Inferior parietal cortex (tissue), 1 donor: ENCODE measurements around the gene TUBA1A.
"Not testable (repeated sequence)": the region's sequence is repeated elsewhere in the genome, so short reads cannot be mapped to it uniquely, and the experiment has no call there.

Source experiments
- DNase-seq: peaks from one replicate; pipeline ENCODE4 v3.0.0-alpha.2; 2016; ENCODE audit errors: extremely low spot score

TUBA1A gene

DNA sequence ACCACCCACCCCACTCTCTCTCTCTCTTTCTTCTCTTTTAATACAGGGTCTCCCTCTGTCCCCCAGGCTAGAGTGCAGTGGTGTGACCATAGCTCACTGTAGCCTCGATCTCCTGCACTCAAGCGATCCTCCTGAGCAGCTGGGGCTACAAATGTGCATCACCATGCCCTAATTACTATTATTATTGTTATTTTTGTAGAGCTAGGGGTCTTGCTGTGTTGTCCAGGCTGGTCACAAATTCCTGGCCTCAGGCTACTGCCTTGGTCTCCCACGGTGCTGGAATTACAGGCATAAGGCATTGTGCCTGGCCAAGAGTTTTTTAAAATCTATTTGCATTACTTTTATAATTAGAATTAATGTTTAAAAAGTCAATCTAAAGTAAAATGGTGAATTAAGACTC is 34.7 kb downstream of the TUBA1A start:
- DNase-seq, result no peak

DNA sequence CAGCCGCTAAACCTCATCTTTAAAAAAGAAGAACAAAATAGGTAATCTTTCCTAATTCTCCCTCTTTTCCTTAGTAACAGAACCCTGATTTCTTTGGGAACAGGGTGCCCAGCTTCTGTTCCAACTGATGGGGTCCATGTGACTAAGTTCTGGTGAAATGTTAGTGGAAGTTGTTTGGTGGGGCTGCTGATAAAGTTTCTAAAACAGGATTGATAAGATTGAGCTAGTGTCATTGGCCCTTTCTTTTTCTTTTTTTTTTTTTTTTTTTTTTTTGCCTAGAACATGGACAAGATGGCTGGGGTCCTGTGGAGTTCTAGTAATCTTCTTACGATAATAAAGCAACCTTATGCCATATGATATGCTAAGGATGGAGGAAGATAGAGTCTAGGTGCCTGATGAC is 41.5 kb downstream of the TUBA1A start:
- no peak for DNase-seq

DNA sequence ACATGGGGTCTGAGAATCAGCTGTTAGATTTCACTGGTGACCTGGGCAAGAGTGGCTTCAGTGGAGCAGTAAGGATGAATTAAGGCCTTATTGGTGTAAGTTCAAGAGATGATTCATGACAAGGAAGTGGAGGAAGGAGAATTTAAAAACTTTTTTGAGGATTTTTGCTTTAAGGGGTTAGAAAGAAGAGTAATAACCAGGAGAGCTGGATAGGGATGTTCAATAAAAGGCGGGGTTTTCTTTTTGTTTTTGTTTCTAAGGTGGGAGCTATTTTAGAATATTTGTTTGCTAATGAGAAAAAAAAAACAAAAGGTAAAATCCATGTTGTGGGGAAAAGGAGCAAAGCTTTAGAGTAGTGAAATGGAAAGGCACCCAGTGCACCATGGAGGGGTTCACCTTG is 42.5 kb downstream of the TUBA1A start:
- no peak for DNase-seq

DNA sequence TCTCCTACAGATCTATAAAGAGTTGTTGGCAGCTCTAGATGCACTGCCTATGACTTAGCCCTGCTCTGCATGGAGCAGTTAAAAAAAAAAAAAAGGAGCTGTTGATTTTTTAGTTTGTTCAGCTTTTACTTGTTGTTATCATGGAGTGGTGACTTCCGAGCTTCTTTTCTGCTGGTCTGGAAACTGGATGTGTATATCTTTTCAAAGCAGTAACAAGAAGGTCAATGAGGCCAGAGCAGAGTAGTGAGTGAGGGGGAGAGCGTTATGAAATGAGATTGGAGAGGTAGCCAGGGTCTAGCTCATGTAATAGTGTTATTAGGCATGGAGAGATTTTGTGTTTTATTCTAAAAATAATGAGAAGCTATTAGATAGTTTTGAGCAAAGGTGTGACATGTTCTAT is 44.5 kb downstream of the TUBA1A start:
- no peak for DNase-seq

DNA sequence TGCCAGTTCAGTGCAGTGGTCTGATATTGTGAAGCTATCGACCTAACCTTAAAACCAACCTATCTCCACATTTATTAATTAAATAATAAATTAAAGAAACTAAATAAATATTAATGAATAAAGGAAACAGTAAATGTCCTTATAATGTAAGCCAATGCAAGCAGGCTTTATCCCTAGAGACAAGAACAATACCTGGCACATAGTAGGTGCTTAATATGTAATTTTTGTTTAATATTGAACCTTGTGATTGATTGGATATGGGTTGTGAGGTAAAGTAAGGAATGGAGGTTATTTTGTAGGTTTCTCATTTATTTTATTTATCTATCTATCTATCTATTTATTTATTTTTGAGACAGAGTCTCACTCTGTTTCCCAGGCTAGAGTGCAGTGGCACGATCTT is 49.9 kb downstream of the TUBA1A start:
- no peak for DNase-seq

DNA sequence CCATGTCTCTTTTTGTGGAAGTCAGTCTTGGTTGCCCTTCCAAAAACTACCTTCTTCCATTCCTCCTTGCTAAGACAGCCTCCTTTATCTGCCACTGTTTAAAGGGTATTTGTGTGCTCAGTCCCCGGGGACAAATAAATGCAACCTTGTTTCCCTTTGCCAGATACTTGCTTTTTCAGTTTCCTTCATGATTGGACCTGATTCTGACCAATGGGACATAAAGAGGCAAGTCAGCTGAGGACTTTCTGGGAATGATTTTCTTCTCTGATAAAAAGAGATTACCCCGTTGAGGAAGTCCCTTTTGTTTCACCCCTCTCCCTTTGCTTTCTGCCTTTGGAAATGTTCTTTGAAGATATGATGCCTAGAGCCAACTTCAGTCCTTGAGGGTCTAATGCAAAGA is 50.3 kb downstream of the TUBA1A start:
- no peak for DNase-seq

DNA sequence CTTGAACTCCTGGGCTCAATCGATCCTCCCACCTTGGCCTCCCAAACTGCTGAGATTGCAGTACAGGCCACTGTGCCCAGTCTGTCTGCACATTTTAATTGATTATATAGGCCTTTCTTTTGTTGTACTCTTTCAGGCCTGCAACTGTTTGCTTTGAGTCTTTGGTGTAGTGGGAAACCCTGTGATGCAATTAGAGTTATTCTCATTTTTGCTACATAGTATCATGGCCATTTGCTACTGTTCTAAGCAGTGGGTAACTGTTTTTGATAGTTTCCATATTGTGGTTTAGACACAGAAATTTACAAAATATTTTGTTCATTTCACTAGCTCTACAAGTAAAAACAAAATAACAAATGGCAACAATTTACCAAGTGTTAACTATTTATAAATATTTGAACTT is 51.4 kb downstream of the TUBA1A start:
- DNase-seq, result no peak

DNA sequence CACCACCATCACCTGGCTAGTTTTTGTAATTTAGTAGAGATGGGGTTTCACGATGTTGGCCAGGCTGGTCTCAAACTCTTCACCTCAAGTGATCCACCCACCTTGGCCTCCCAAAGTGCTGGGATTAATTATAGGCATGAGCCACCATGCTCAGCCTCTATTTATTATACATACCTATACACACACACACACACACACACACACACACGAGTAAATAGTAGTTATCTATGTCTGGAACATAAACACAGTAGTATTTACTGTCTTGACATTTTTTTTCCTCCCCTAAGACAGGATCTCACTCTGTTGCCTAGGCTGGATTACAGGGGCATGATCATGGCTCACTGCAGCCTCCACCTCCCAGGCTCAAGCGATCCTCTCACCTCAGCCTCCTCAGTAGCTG is 51.9 kb downstream of the TUBA1A start:
- DNase-seq, result not testable (repeated sequence)
